SK-N-SH (cell line): ENCODE measurements around the gene FHOD3.

Experiments
- CHD2 ChIP-seq: fragments of 150-350 bp; IDR thresholded peaks from 2 replicates; pipeline ENCODE4 v1.6.1; 2018; ENCODE audit warnings: low read length; ENCODE audit not compliant: partially characterized antibody
- CTCF ChIP-seq: fragments of 200-600 bp; sonication (generic); IDR thresholded peaks from 2 replicates; pipeline ENCODE4 v1.6.1; 2017; ENCODE audit warnings: antibody characterized with exemption, mild to moderate bottlenecking, moderate library complexity
- ELF1 ChIP-seq: IDR thresholded peaks from 2 replicates; pipeline ENCODE4 v1.4.0; 2012
- JUND ChIP-seq: IDR thresholded peaks from 2 replicates; pipeline ENCODE4 v1.4.0; 2012
- NFIC ChIP-seq: IDR thresholded peaks from 2 replicates; pipeline ENCODE4 v1.4.0; 2012; ENCODE audit warnings: borderline replicate concordance
- PBX3 ChIP-seq: IDR thresholded peaks from 2 replicates; pipeline ENCODE4; 2012
- POLR2AphosphoS5 ChIP-seq: IDR thresholded peaks from 2 replicates; pipeline ENCODE4 v1.6.1; 2012; ENCODE audit warnings: low read depth, low read length
- RAD21 ChIP-seq: IDR thresholded peaks from 2 replicates; pipeline ENCODE4 v1.6.1; 2012; ENCODE audit warnings: mild to moderate bottlenecking, low read length
- RCOR1 ChIP-seq: fragments of 150-350 bp; IDR thresholded peaks from 2 replicates; pipeline ENCODE4 v1.6.1; 2017; ENCODE audit warnings: antibody characterized with exemption, low read length
- RFX5 ChIP-seq: IDR thresholded peaks from 2 replicates; pipeline ENCODE4 v1.6.1; 2012; ENCODE audit warnings: mild to moderate bottlenecking, improper control_type of control experiment, low read length
- SMC3 ChIP-seq: IDR thresholded peaks from 2 replicates; pipeline ENCODE4 v1.6.1; 2012; ENCODE audit warnings: low read depth, low read length, improper control_type of control experiment
- YY1 ChIP-seq: IDR thresholded peaks from 2 replicates; pipeline ENCODE4 v1.4.0; 2012; ENCODE audit warnings: low read depth, mild to moderate bottlenecking

- TF ChIP-seq RAD21 (no peak), POLR2AphosphoS5 (no peak), SMC3 (no peak), CTCF (no peak), NFIC (no peak), ELF1 (no peak), JUND (no peak), PBX3 (no peak), RFX5 (no peak), RCOR1 (no peak), CHD2 (no peak), YY1 (no peak)
Measured at GRCh38 chr18:36350839-36351469, 53.4 kb downstream of the FHOD3 start.
